Caki2 (cell line): ENCODE measurements around the gene RNF144A. TPM values are rescaled to one million over a fixed set of nuclear protein-coding genes. Genes with fewer than 3 reads are reported as not detected.

Experiments used
- DNase-seq: peaks from one replicate; pipeline ENCODE4 v3.0.0-alpha.2; 2015; ENCODE audit warnings: low read depth
- in situ Hi-C: cut with HindIII; loops from 2 replicates; pipeline ENCODE4 v1.10.0; 2016; ENCODE audit warnings: low sequenced_read_pairs, low pct_unique_long_range_greater_than_20kb, mixed read lengths
- total RNA-seq: library from RNA; depleted of rRNA; stranded (reverse); fragments of >200 nt; shearing (Covaris generic); gene quantifications from 2 replicates; pipeline ENCODE4 v1.2.3, GENCODE V29; 2014; ENCODE audit warnings: low replicate concordance

Gene RNF144A
- total RNA-seq, 1 experiment from 2014 or later, result 5.0 TPM

GRCh38 chr2:7009207-7009911 lies 92.1 kb downstream of the RNF144A start:
- in situ Hi-C loops, result no loop called here
- DNase-seq, result no peak

GRCh38 chr2:7010391-7011054 lies 93.3 kb downstream of the RNF144A start:
- DNase-seq, result no peak
- in situ Hi-C loops, result no loop called here

- DNase-seq, result no peak
- in situ Hi-C loops, result no loop called here
Observed at GRCh38 chr2:7011356-7012083, 94.3 kb downstream of the RNF144A start.

- in situ Hi-C loops, result no loop called here
- DNase-seq, result no peak
Observed at GRCh38 chr2:7012141-7012764, 95.0 kb downstream of the RNF144A start.

- in situ Hi-C loops, result no loop called here
- no peak for DNase-seq
Observed at GRCh38 chr2:7013471-7014160, 96.4 kb downstream of the RNF144A start.

- DNase-seq, result no peak
- in situ Hi-C loops, result no loop called here
Observed at GRCh38 chr2:7014174-7014640, 97.0 kb downstream of the RNF144A start.

GRCh38 chr2:7015007-7015950 lies 98.1 kb downstream of the RNF144A start:
- DNase-seq, result no peak
- in situ Hi-C loops, result no loop called here

GRCh38 chr2:7016148-7016547 lies 98.9 kb downstream of the RNF144A start:
- in situ Hi-C loops, result no loop called here
- no peak for DNase-seq

- in situ Hi-C loops, result no loop called here
- no peak for DNase-seq
Observed at GRCh38 chr2:7016601-7017211, 99.5 kb downstream of the RNF144A start.

GRCh38 chr2:7017671-7018281 lies 100.6 kb downstream of the RNF144A start:
- in situ Hi-C loops, result no loop called here

GRCh38 chr2:7018282-7018701 lies 101.1 kb downstream of the RNF144A start:
- in situ Hi-C loops, result no loop called here
- DNase-seq, result no peak

More at GRCh38 chr2:7017671-7018281, 100.6 kb downstream of the RNF144A start:
- DNase-seq, result no peak

GRCh38 chr2:7018767-7019166 lies 101.6 kb downstream of the RNF144A start:
- in situ Hi-C loops, result no loop called here
- DNase-seq, result no peak

GRCh38 chr2:7019191-7019590 lies 102.0 kb downstream of the RNF144A start:
- no peak for DNase-seq
- in situ Hi-C loops, result no loop called here

GRCh38 chr2:7020059-7020458 lies 102.8 kb downstream of the RNF144A start:
- DNase-seq, result no peak
- in situ Hi-C loops, result no loop called here

- in situ Hi-C loops, result no loop called here
- DNase-seq, result no peak
Observed at GRCh38 chr2:7020468-7020867, 103.3 kb downstream of the RNF144A start.

GRCh38 chr2:7020939-7021470 lies 103.8 kb downstream of the RNF144A start:
- no peak for DNase-seq
- in situ Hi-C loops, result no loop called here
